ENCODE results near the gene CDK2AP2.

Gene CDK2AP2

GRCh38 chr11:67500484-67500821, 7.5 kb downstream of the CDK2AP2 start:
- TF ChIP-seq CTCF (IDR thresholded peaks at IDR 0.05; ENCODE audit: borderline replicate concordance, control extremely low read depth, extremely low read depth, insufficient read depth, missing control alignments), result no peak
- DNase-seq (ENCODE audit: low spot score), result no peak
- in situ Hi-C loops (cut with MboI; ENCODE audit: low sequenced_read_pairs, unreplicated experiment), result loop anchor here (10.0 kb wide), 1 partner anchor 116 kb away; no protein-coding TSS in a partner anchor

- in situ Hi-C loops (cut with MboI; ENCODE audit: low sequenced_read_pairs, unreplicated experiment), result loop anchor here (10.0 kb wide), 1 partner anchor 115 kb away; no protein-coding TSS in a partner anchor
- TF ChIP-seq CTCF (IDR thresholded peaks at IDR 0.05; ENCODE audit: borderline replicate concordance, control extremely low read depth, extremely low read depth, insufficient read depth, missing control alignments), result no peak
- DNase-seq (ENCODE audit: low spot score), result no peak
Observed at GRCh38 chr11:67499808-67500483, 8.0 kb downstream of the CDK2AP2 start.

DNA sequence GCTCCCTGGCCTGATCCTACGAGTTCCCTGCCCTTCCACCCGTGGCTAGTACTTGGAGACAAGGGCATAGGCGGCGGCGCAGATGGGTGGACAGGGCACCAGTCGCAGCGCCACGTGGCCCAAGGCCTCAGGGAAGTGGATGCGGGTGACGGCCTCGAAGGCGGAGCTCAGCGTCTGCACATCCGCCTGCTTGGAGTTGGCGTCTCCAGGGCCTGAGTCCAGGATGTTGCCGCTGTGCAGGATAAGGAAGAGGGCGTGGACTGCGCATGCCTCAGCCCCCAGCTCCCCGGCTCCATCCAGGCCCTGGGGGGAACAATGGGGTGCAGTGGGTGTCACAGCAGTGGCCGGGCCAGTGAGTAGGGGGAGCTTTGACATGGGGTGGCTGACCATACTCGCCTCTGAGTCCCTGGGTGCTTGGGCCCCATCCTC, 9.4 kb downstream of the CDK2AP2 start:
- no peak for TF ChIP-seq CTCF (IDR thresholded peaks at IDR 0.05; ENCODE audit: borderline replicate concordance, control extremely low read depth, extremely low read depth, insufficient read depth, missing control alignments)
- in situ Hi-C loops (cut with MboI; ENCODE audit: low sequenced_read_pairs, unreplicated experiment), result no loop called here
- no peak for DNase-seq (ENCODE audit: low spot score)

- TF ChIP-seq CTCF (IDR thresholded peaks at IDR 0.05; ENCODE audit: borderline replicate concordance, control extremely low read depth, extremely low read depth, insufficient read depth, missing control alignments), result no peak
- in situ Hi-C loops (cut with MboI; ENCODE audit: low sequenced_read_pairs, unreplicated experiment), result no loop called here
- DNase-seq (ENCODE audit: low spot score), result no peak
Observed at GRCh38 chr11:67497656-67498291, 10.2 kb downstream of the CDK2AP2 start.

GRCh38 chr11:67496113-67496512, 11.8 kb downstream of the CDK2AP2 start:
- DNase-seq (ENCODE audit: low spot score), result no peak
- TF ChIP-seq CTCF (IDR thresholded peaks at IDR 0.05; ENCODE audit: borderline replicate concordance, control extremely low read depth, extremely low read depth, insufficient read depth, missing control alignments), result no peak
- in situ Hi-C loops (cut with MboI; ENCODE audit: low sequenced_read_pairs, unreplicated experiment), result no loop called here

GRCh38 chr11:67495234-67496005, 12.5 kb downstream of the CDK2AP2 start:
- DNase-seq (ENCODE audit: low spot score), result no peak

More at GRCh38 chr11:67495234-67496005, 12.5 kb downstream of the CDK2AP2 start:
- in situ Hi-C loops (cut with MboI; ENCODE audit: low sequenced_read_pairs, unreplicated experiment), result no loop called here
- TF ChIP-seq CTCF (IDR thresholded peaks at IDR 0.05; ENCODE audit: borderline replicate concordance, control extremely low read depth, extremely low read depth, insufficient read depth, missing control alignments), result no peak
